GM18867 (cell line): ENCODE measurements around the gene OTOA.
"Not testable (repeated sequence)": the region's sequence is repeated elsewhere in the genome, so short reads cannot be mapped to it uniquely, and the experiment has no call there.

Source experiments
- ATAC-seq: cut with Tn5 transposase; IDR thresholded peaks from one replicate; pipeline ENCODE4 v1.9.1; 2021; ENCODE audit warnings: mild to moderate bottlenecking, moderate library complexity; ENCODE audit not compliant: unreplicated experiment

OTOA gene

GRCh38 chr16:21801538-21802374 is 138.0 kb downstream of the OTOA start:
- ATAC-seq: not testable (repeated sequence)

- ATAC-seq: not testable (repeated sequence)
These were observed 138.6 kb downstream of the OTOA start for GRCh38 chr16:21802375-21802663.
